DMS153 (cell line): ENCODE data around the gene TMEM132D.
"Not testable (repeated sequence)": the region's sequence is repeated elsewhere in the genome, so short reads cannot be mapped to it uniquely, and the experiment has no call there.

Experiments used
- DNase-seq: peaks from one replicate; lab custom pipeline; 2025; lab: John Stamatoyannopoulos, UW

TMEM132D gene

GRCh38 chr12:129237881-129238280 lies 665.9 kb downstream of the TMEM132D start:
- DNase-seq: no peak

GRCh38 chr12:129234209-129234608 lies 669.6 kb downstream of the TMEM132D start:
- DNase-seq: no peak

GRCh38 chr12:129231491-129231890 lies 672.3 kb downstream of the TMEM132D start:
- no peak for DNase-seq

GRCh38 chr12:129230995-129231394 lies 672.8 kb downstream of the TMEM132D start:
- DNase-seq: no peak

- DNase-seq: no peak
Observed at GRCh38 chr12:129226851-129227250, 677.0 kb downstream of the TMEM132D start.

GRCh38 chr12:129226005-129226404 lies 677.8 kb downstream of the TMEM132D start:
- no peak for DNase-seq

GRCh38 chr12:129215556-129215955 lies 688.3 kb downstream of the TMEM132D start:
- no peak for DNase-seq

- no peak for DNase-seq
Observed at GRCh38 chr12:129213551-129213950, 690.3 kb downstream of the TMEM132D start.

GRCh38 chr12:129211862-129212630 lies 691.8 kb downstream of the TMEM132D start:
- DNase-seq: no peak

- DNase-seq: no peak
Observed at GRCh38 chr12:129208566-129208965, 695.3 kb downstream of the TMEM132D start.

GRCh38 chr12:129207084-129207483 lies 696.7 kb downstream of the TMEM132D start:
- DNase-seq: no peak

GRCh38 chr12:129203456-129203855 lies 700.4 kb downstream of the TMEM132D start:
- DNase-seq: no peak

- no peak for DNase-seq
Observed at GRCh38 chr12:129202109-129202814, 701.6 kb downstream of the TMEM132D start.

GRCh38 chr12:129201029-129201428 lies 702.8 kb downstream of the TMEM132D start:
- DNase-seq: no peak

GRCh38 chr12:129200576-129200975 lies 703.2 kb downstream of the TMEM132D start:
- DNase-seq: peak; percentile 55

GRCh38 chr12:129196927-129197326 lies 706.9 kb downstream of the TMEM132D start:
- no peak for DNase-seq

GRCh38 chr12:129195081-129195480 lies 708.7 kb downstream of the TMEM132D start:
- no peak for DNase-seq

- no peak for DNase-seq
Observed at GRCh38 chr12:129193263-129193871, 710.5 kb downstream of the TMEM132D start.

GRCh38 chr12:129190827-129191226 lies 713.0 kb downstream of the TMEM132D start:
- DNase-seq: no peak

GRCh38 chr12:129189879-129190278 lies 713.9 kb downstream of the TMEM132D start:
- DNase-seq: not testable (repeated sequence)

GRCh38 chr12:129186952-129187351 lies 716.9 kb downstream of the TMEM132D start:
- DNase-seq: no peak

- DNase-seq: no peak
Observed at GRCh38 chr12:129185855-129186254, 718.0 kb downstream of the TMEM132D start.
